ACC112 (cell line): Measurements from ENCODE around the gene HIPK1.
"Not testable (repeated sequence)": the region's sequence is repeated elsewhere in the genome, so short reads cannot be mapped to it uniquely, and the experiment has no call there.

Source experiments
- H2AFZ ChIP-seq: fragments of 200-600 bp; sonication (generic); one replicate; pipeline ENCODE4 v1.6.0; 2017; ENCODE audit warnings: antibody characterized with exemption, low read length; ENCODE audit not compliant: unreplicated experiment
- H3K27ac ChIP-seq: fragments of 200-600 bp; sonication (generic); 2 replicates; pipeline ENCODE4 v1.5.1; 2014; ENCODE audit warnings: low read depth, mild to moderate bottlenecking, antibody characterized with exemption, low read length, moderate library complexity
- H3K27me3 ChIP-seq: fragments of 200-600 bp; sonication (generic); 2 replicates; pipeline ENCODE4 v1.6.1; 2014; ENCODE audit warnings: mild to moderate bottlenecking, antibody characterized with exemption, low read length, moderate library complexity, mixed read lengths; ENCODE audit not compliant: insufficient read depth
- H3K36me3 ChIP-seq: fragments of 200-600 bp; sonication (generic); 2 replicates; pipeline ENCODE4 v1.6.1; 2016; ENCODE audit warnings: mild to moderate bottlenecking, antibody characterized with exemption, low read length, moderate library complexity, mixed read lengths; ENCODE audit not compliant: insufficient read depth
- H3K4me1 ChIP-seq: fragments of 200-600 bp; sonication (generic); one replicate; pipeline ENCODE4 v1.6.1; 2016; ENCODE audit warnings: low read length, mixed read lengths; ENCODE audit not compliant: insufficient read depth, unreplicated experiment, control insufficient read depth
- H3K4me3 ChIP-seq: fragments of 200-600 bp; sonication (generic); 2 replicates; pipeline ENCODE4 v1.5.1; 2014; ENCODE audit warnings: mild to moderate bottlenecking, low read depth, low read length
- H3K79me2 ChIP-seq: fragments of 200-600 bp; sonication (generic); one replicate; pipeline ENCODE4 v1.6.0; 2016; ENCODE audit warnings: low read length; ENCODE audit not compliant: control insufficient read depth, unreplicated experiment, insufficient read depth

HIPK1 gene

GRCh38 chr1:113945329-113945728 lies 16.2 kb downstream of the HIPK1 start:
- H3K27ac ChIP-seq, result no peak overlapping the region
- H3K36me3 ChIP-seq, result peaks cover 25% of the 10 kb centered on the region
- no peaks in the 10 kb centered on the region for H3K27me3 ChIP-seq
- H3K4me1 ChIP-seq, result peaks cover 18% of the 10 kb centered on the region
- no peak overlapping the region for H3K4me3 ChIP-seq
- peaks cover 66% of the 10 kb centered on the region for H3K79me2 ChIP-seq
- H2AFZ ChIP-seq, result no peak overlapping the region

GRCh38 chr1:113946112-113946511 lies 17.0 kb downstream of the HIPK1 start:
- H3K4me1 ChIP-seq, result peaks cover 18% of the 10 kb centered on the region
- H3K36me3 ChIP-seq, result peaks cover 17% of the 10 kb centered on the region
- no peak overlapping the region for H3K4me3 ChIP-seq
- H2AFZ ChIP-seq, result no peak overlapping the region
- H3K79me2 ChIP-seq, result peaks cover 65% of the 10 kb centered on the region
- no peak overlapping the region for H3K27ac ChIP-seq
- H3K27me3 ChIP-seq, result no peaks in the 10 kb centered on the region

- no peak overlapping the region for H3K27ac ChIP-seq
- no peak overlapping the region for H2AFZ ChIP-seq
- peaks cover 14% of the 10 kb centered on the region for H3K36me3 ChIP-seq
- H3K27me3 ChIP-seq, result no peaks in the 10 kb centered on the region
- H3K4me1 ChIP-seq, result peaks cover 18% of the 10 kb centered on the region
- peaks cover 65% of the 10 kb centered on the region for H3K79me2 ChIP-seq
- H3K4me3 ChIP-seq, result no peak overlapping the region
Measured at GRCh38 chr1:113946678-113947387, 17.7 kb downstream of the HIPK1 start.

GRCh38 chr1:113947388-113948107 lies 18.4 kb downstream of the HIPK1 start:
- peaks cover 18% of the 10 kb centered on the region for H3K4me1 ChIP-seq
- peaks cover 69% of the 10 kb centered on the region for H3K79me2 ChIP-seq
- H3K36me3 ChIP-seq, result peaks cover 11% of the 10 kb centered on the region
- H3K27me3 ChIP-seq, result no peaks in the 10 kb centered on the region
- no peak overlapping the region for H3K4me3 ChIP-seq
- no peak overlapping the region for H3K27ac ChIP-seq
- H2AFZ ChIP-seq, result no peak overlapping the region

GRCh38 chr1:113948151-113948550 lies 19.0 kb downstream of the HIPK1 start:
- Histone ChIP-seq H3K79me2 (peaks cover 68% of the 10 kb centered on the region), H3K4me1 (peaks cover 18% of the 10 kb centered on the region)
- not testable (repeated sequence) for H3K27me3 ChIP-seq, H3K36me3 ChIP-seq, H3K4me3 ChIP-seq, H2AFZ ChIP-seq, H3K27ac ChIP-seq

DNA sequence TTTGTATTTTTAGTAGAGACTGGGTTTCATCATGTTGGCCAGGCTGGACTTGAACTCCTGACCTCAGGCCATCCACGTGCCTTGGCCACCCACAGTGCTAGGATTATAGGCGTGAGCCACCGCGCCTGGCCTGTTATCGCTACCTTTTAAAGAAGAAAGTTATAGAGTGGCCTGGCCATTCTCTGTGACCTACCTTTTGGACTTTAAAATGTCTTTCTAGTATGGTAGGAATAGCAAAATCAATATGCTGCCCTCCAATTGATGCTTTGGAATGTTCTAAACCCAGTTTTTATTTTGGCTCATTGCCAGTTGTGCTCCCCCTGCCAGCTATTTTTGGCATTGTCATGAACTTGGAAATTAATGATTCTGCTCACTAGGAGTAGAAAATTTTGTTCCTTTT lies 19.9 kb downstream of the HIPK1 start:
- no peaks in the 10 kb centered on the region for H3K27me3 ChIP-seq
- H3K79me2 ChIP-seq, result peaks cover 64% of the 10 kb centered on the region
- no peak overlapping the region for H3K27ac ChIP-seq
- no peak overlapping the region for H2AFZ ChIP-seq
- H3K4me1 ChIP-seq, result peaks cover 18% of the 10 kb centered on the region
- H3K4me3 ChIP-seq, result no peak overlapping the region
- H3K36me3 ChIP-seq, result no peaks in the 10 kb centered on the region; the same call in 1 of the 2 replicates

- H3K79me2 ChIP-seq, result peaks cover 53% of the 10 kb centered on the region
- peaks cover 8% of the 10 kb centered on the region; the same call in 1 of the 2 replicates for H3K36me3 ChIP-seq
- H3K4me1 ChIP-seq, result peaks cover 18% of the 10 kb centered on the region
- H2AFZ ChIP-seq, result no peak overlapping the region
- H3K4me3 ChIP-seq, result no peak overlapping the region
- H3K27ac ChIP-seq, result no peak overlapping the region
- no peaks in the 10 kb centered on the region for H3K27me3 ChIP-seq
Measured at GRCh38 chr1:113950908-113951307, 21.8 kb downstream of the HIPK1 start.

DNA sequence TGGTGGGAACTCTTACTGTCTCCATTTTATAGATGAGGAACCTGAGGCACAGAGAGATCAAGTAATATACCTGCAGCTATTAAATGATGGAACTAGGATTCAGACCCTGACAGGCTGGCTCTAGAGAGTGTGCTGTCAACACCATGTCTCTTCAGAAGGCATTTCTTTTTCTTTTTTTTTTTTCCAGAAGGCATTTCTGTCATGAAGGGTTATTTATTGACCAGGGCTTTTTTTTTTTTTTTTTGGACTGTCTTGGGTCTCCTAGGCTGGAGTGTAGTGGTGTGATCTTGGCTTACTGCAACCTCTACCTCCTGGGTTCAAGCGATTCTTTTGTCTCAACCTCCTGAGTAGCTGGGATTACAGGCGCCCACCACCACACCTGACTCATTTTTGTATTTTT lies 22.6 kb downstream of the HIPK1 start:
- H3K36me3 ChIP-seq, result peaks cover 12% of the 10 kb centered on the region

DNA sequence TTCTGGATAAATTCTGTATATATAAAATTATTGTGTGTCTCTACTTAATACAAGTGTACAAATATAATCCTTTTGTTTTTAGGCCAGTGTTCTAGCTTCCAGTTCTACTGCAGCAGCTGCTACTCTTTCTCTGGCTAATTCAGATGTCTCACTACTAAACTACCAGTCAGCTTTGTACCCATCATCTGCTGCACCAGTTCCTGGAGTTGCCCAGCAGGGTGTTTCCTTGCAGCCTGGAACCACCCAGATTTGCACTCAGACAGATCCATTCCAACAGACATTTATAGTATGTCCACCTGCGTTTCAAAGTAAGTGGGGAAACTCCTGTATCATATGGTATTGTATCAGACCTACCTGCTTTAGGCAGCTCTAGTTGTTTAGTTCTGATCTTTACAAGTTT lies 28.9 kb downstream of the HIPK1 start:
- no peak overlapping the region for H2AFZ ChIP-seq
- peaks cover 29% of the 10 kb centered on the region for H3K36me3 ChIP-seq
- no peaks in the 10 kb centered on the region for H3K4me1 ChIP-seq
- peaks cover 3% of the 10 kb centered on the region for H3K79me2 ChIP-seq
- no peak overlapping the region for H3K27ac ChIP-seq
- H3K4me3 ChIP-seq, result no peak overlapping the region
- no peaks in the 10 kb centered on the region for H3K27me3 ChIP-seq

More for the DNA sequence above, 22.6 kb downstream of the HIPK1 start:
- peaks cover 46% of the 10 kb centered on the region for H3K79me2 ChIP-seq
- peaks cover 17% of the 10 kb centered on the region for H3K4me1 ChIP-seq
- H3K4me3 ChIP-seq, result no peak overlapping the region
- H3K27me3 ChIP-seq, result no peaks in the 10 kb centered on the region
- H3K27ac ChIP-seq, result no peak overlapping the region
- H2AFZ ChIP-seq, result no peak overlapping the region

GRCh38 chr1:113958691-113959090 lies 29.6 kb downstream of the HIPK1 start:
- Histone ChIP-seq H3K4me3 (no peak overlapping the region), H3K4me1 (no peaks in the 10 kb centered on the region), H3K36me3 (peaks cover 29% of the 10 kb centered on the region), H3K27me3 (no peaks in the 10 kb centered on the region), H2AFZ (no peak overlapping the region), H3K79me2 (peaks cover 3% of the 10 kb centered on the region), H3K27ac (no peak overlapping the region)
